T1000 (cell line): ENCODE results near the gene COL13A1.

Source experiments
- DNase-seq: peaks from one replicate; lab custom pipeline; 2025; ENCODE audit warnings: mixed read lengths; lab: John Stamatoyannopoulos, UW

The COL13A1 gene

DNA sequence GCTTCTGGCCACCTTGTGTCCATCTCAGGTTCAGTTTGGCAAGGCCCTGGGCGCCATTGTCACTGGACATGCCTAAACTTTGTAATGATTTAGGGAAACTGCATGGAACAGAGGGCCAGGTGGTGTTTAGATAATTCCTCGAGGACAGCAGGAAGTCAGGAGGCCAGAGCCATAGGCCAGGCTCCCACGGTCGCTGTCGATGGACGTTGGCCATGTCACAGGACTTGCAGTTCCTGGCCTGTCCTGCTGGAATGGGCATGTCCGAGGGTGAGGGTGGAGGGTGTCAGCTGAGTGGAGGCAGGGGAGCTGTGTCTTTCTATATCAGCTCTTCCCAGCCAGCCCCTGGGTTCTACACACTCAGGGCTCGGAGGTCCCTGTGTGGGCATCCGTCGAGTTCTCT is 143.1 kb downstream of the COL13A1 start:
- DNase-seq, result no peak

DNA sequence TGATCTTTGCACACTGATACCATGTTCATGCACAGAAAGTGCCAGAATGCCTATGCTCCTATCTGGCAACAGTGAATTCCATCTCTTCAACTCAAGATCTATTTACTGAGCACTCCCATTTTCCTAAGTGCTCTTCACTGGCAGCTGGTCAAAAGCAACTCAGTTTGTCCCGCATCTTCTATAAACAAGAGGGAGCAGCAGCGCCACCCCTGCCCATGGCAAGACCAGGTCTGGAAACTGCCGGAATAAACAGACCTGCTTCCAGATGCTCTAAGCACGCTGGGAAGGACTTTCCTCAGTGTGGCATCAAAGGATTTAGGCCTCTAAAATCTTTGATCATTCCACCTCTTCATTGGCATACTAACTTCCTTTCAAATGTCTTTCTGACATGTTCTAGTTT is 146.6 kb downstream of the COL13A1 start:
- no peak for DNase-seq

- no peak for DNase-seq
Observed at GRCh38 chr10:69949770-69950169, 148.1 kb downstream of the COL13A1 start.

- no peak for DNase-seq
Observed at GRCh38 chr10:69951658-69952057, 150.0 kb downstream of the COL13A1 start.

DNA sequence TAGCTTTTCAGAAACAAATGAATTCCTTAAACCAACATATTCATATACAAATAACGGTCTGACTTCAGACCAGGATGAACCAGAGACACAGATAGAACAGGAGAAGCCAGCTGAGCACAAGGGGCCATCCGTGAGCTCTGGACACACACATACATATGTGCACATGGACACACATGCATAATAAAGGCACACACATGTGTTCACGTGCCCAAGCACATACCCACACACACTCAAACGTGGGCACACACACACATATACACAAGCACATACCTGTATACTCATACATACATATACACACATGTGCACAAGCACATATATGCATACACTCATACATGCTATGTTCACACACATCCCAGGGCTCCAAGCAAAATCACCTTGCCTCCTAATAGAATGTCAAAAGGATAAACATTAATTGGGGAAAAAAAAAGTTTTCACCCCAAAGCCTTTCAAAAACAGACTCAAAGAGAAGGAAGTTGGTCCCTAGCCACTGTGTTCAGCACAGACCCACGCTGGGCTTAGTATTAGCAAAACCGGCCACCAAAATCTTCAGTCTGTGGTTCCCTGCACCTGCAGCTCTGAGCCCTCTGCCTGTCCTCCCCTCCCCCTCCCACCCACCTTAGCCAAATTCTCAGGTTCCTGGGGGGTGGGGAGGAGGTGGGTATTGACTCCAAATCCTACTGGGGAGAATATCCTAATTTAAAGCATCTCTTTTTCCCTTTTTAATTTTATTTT is 150.5 kb downstream of the COL13A1 start:
- no peak for DNase-seq

GRCh38 chr10:69952821-69953221 is 151.1 kb downstream of the COL13A1 start:
- no peak for DNase-seq

- DNase-seq, result no peak
Observed at GRCh38 chr10:69953851-69954250, 152.1 kb downstream of the COL13A1 start.

DNA sequence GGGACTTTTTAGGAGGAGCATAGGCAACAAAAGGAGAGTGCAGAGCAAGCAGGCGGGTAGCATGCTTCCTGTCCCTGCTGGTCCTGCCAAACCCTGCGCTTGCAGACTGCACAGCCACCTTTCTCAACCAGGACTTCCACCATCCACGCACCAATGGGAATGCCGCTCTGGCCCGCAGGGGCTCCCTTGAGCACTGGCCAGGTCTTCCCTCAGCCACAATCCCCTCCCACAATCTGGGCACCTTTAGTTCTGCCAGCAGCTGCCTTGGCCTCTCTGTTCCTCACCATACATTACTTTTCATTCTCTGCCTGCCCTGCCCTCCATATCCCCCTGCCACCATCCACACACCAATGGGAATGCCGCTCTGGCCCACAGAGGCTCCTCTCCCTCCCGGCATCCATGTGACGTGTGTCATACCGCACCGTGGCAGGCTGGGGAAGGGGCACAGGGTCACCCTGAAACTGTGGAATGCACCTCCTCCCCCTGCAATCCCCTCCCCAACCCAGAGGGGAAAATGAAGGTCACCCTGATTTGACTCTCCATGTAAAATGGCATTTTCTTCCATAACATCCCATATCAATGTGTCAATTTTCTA is 153.6 kb downstream of the COL13A1 start:
- DNase-seq, result no peak

DNA sequence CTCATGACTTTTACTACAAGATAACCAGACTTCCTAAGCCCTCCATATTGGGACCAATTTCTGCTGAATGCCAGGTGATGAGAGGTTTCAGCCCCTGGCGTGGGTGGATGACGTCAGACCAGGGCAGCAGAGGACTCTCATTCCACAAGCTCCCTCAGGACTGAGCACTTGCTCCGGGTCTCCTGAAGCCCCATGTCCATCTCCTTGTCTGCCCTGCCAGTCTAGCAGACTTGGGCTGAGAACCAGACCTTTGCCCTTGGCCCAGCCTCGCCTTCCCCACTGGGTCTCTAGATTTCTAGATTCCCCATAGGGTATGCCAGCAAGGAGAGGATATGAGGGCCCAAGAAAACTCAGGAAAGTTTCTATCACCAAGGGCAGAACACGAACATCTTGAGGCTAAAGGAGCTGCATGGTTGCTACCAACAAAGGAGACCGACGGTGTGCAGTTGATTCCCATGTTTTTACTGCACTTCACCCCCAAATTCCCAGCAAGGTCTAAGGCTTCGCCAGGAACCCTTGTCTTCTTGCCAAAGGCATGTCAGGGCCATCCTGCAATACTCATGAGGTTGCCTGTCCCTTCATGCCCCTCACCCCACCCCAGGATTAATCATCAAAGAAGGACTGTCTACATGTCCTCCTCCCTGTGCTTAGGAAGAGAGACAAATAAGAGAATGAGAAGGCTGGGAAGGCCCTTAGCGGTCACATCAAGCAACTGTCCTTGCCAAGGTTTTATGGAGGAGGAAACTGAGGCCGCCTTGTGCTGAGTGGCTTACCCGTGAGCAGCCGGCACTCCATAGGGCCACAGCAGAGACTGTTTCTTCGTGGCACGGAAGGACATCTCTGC is 154.4 kb downstream of the COL13A1 start:
- no peak for DNase-seq

GRCh38 chr10:69956741-69957230 is 155.1 kb downstream of the COL13A1 start:
- no peak for DNase-seq

DNA sequence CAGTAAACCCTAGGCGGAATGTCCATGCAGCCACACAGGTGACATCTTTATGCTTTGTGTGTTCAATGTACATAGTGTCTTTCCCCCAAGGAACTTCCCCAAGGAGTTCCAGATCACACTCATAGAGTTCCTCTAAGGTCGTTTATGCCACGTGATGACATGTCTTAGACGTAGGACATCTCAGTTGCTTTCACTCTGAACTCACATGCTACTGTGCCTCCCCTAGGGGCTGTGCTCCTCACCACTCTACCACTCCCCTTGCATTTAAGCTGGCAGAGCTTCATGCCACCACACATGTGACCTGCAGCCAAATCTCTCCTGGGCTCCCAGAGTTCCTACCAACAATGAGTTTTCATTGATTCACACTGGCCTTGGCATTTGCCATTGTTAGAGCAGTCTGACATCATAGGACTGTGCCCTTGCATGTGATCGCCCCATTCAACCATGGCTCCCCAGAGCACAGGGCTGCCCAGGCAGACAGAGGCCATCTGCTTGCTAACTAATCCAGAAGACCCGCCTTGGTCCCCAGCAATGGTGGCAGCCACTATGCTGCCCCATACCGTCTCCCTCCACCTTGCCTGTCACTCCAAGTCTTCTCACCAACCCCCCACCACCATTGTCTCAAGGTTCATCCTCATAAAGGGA is 155.7 kb downstream of the COL13A1 start:
- no peak for DNase-seq

GRCh38 chr10:69957886-69958555 is 156.3 kb downstream of the COL13A1 start:
- peak; percentile 23 for DNase-seq

GRCh38 chr10:69958556-69958902 is 156.8 kb downstream of the COL13A1 start:
- DNase-seq, result no peak

GRCh38 chr10:69959911-69960310 is 158.2 kb downstream of the COL13A1 start:
- no peak for DNase-seq

- DNase-seq, result no peak
Observed at GRCh38 chr10:69960606-69960987, 158.9 kb downstream of the COL13A1 start.

GRCh38 chr10:69960988-69961880 is 159.5 kb downstream of the COL13A1 start:
- DNase-seq, result no peak

- no peak for DNase-seq
Observed at GRCh38 chr10:69961881-69962745, 160.4 kb downstream of the COL13A1 start.

- no peak for DNase-seq
Observed at GRCh38 chr10:69962746-69963135, 161.0 kb downstream of the COL13A1 start.

GRCh38 chr10:69963178-69963834 is 161.6 kb downstream of the COL13A1 start:
- no peak for DNase-seq
